Stimulated activated CD8-positive, alpha-beta memory T cell treated with anti-CD3 and anti-CD28 coated beads, Interleukin-15, amount 100 ng/mL, for 48 hours (primary cell): Measurements from ENCODE around the gene DPCD.
"Not testable (repeated sequence)": the region's sequence is repeated elsewhere in the genome, so short reads cannot be mapped to it uniquely, and the experiment has no call there.

Experiments
- DNase-seq, 2 donors: peaks; one replicate each; pipeline ENCODE4 v3.0.0-alpha.2; 2020; ENCODE audit warnings: low read depth in 2 of 2

Gene DPCD

GRCh38 chr10:101585841-101586240 is 2.3 kb upstream of the DPCD start:
- DNase-seq, result no peak

- DNase-seq, result no peak
Observed at GRCh38 chr10:101588879-101589278, 758 bp downstream of the DPCD start.

- DNase-seq, result not testable (repeated sequence)
Observed at GRCh38 chr10:101593331-101593730, 5.2 kb downstream of the DPCD start.

- DNase-seq, result no peak
Observed at GRCh38 chr10:101595591-101596433, 7.7 kb downstream of the DPCD start.

- DNase-seq, result no peak
Observed at GRCh38 chr10:101597091-101597900, 9.2 kb downstream of the DPCD start.

- DNase-seq, result no peak
Observed at GRCh38 chr10:101601541-101601940, 13.4 kb downstream of the DPCD start.

- DNase-seq, result peak; percentile 30 to 54
Observed at GRCh38 chr10:101602761-101603398, 14.8 kb downstream of the DPCD start.

GRCh38 chr10:101607124-101607523 is 19.0 kb downstream of the DPCD start:
- no peak for DNase-seq

- DNase-seq, result no peak
Observed at GRCh38 chr10:101609481-101609880, 21.4 kb downstream of the DPCD start.

- DNase-seq, result peak; percentile 5 to 14
Observed at GRCh38 chr10:101611096-101611905, 23.2 kb downstream of the DPCD start.

- DNase-seq, result no peak
Observed at GRCh38 chr10:101612086-101612485, 24.0 kb downstream of the DPCD start.

GRCh38 chr10:101612872-101613271 is 24.8 kb downstream of the DPCD start:
- no peak for DNase-seq

GRCh38 chr10:101613646-101614045 is 25.5 kb downstream of the DPCD start:
- DNase-seq, result no peak

- DNase-seq, result no peak
Observed at GRCh38 chr10:101614663-101615524, 26.8 kb downstream of the DPCD start.

- DNase-seq, result no peak
Observed at GRCh38 chr10:101615525-101616116, 27.5 kb downstream of the DPCD start.

- no peak for DNase-seq
Observed at GRCh38 chr10:101616415-101617101, 28.4 kb downstream of the DPCD start.

- no peak for DNase-seq
Observed at GRCh38 chr10:101617102-101617823, 29.1 kb downstream of the DPCD start.

GRCh38 chr10:101617824-101618568 is 29.9 kb downstream of the DPCD start:
- DNase-seq, result no peak
